ENCODE results near the gene IQSEC1. TPM values are rescaled to one million over a fixed set of nuclear protein-coding genes. Genes with fewer than 3 reads are reported as not detected.
"Not testable (repeated sequence)": the region's sequence is repeated elsewhere in the genome, so short reads cannot be mapped to it uniquely, and the experiment has no call there.

The IQSEC1 gene
- total and polyA plus RNA-seq, 2 of the 8 experiments (the other 6 are each of a cell fraction or from before 2014, with no cell fraction given), result 6.8 to 28.8 TPM

DNA sequence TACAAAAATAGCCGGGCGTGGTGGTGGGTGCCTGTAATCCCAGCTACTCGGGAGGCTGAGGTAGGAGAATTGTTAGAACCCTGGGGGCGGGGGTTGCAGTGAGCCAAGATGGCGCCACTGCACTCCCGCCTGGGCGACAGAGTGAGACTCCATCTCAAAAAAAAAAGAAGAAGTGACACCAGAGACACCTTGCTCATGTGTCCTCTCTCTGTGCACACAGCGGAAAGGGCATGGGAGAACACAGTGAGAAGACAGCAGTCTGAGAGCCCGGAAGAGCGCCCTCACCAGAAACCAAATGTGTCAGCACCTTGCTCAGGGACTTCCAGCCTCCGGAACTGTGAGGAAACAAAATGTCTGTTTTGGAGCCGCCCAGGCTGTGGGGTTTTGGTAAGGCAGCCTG lies 191.4 kb downstream of the IQSEC1 start:
- H2BK20ac ChIP-seq (ENCODE audit: low read length); H3K14ac ChIP-seq (ENCODE audit: insufficient read length); H3K27me3 ChIP-seq (replicated peaks in 1 of 4; ENCODE audit: control insufficient read depth in 3 of 4, extremely low read depth in 1 of 4, insufficient read depth in 3 of 4, low read length in 3 of 4); FAIRE-seq; H2BK5ac ChIP-seq (ENCODE audit: low read depth, low read length); DNase-seq (ENCODE audit: low read depth in 1 of 2, low spot score in 2 of 2); H2AFZ ChIP-seq (ENCODE audit: low read length); H3K4ac ChIP-seq (replicated peaks; ENCODE audit: insufficient read length, low read depth, low read length); H4K91ac ChIP-seq (replicated peaks; ENCODE audit: insufficient read length, low read length); H3K79me1 ChIP-seq (ENCODE audit: low read depth, low read length); H3K4me2 ChIP-seq (ENCODE audit: insufficient read depth in 1 of 2, low read depth in 2 of 2, low read length in 2 of 2); H2BK12ac ChIP-seq (ENCODE audit: low read depth, low read length); H3K79me2 ChIP-seq (ENCODE audit: control insufficient read depth in 1 of 2, insufficient read depth in 2 of 2, low read length in 2 of 2); H3K27ac ChIP-seq (ENCODE audit: low read depth, low read length); H2BK120ac ChIP-seq (replicated peaks; ENCODE audit: low read depth, low read length); POLR2A ChIA-PET (ENCODE audit: partially characterized antibody); H4K5ac ChIP-seq (ENCODE audit: insufficient read length, low read depth, low read length); H3K9ac ChIP-seq (replicated peaks in 1 of 4; ENCODE audit: extremely low read depth in 1 of 4, low read depth in 3 of 4, low read length in 3 of 4); H2AK5ac ChIP-seq (ENCODE audit: low read depth, low read length); H3K23me2 ChIP-seq (ENCODE audit: low read depth, low read length); H3K23ac ChIP-seq (ENCODE audit: insufficient read length); H2BK15ac ChIP-seq (ENCODE audit: low read length); H3K4me1 ChIP-seq (replicated peaks in 1 of 4; ENCODE audit: control insufficient read depth in 3 of 4, insufficient read depth in 4 of 4, low read length in 3 of 4); H4K20me1 ChIP-seq (replicated peaks in 1 of 2; ENCODE audit: control insufficient read depth in 1 of 2, insufficient read depth in 2 of 2, low read length in 2 of 2); H4K8ac ChIP-seq (ENCODE audit: extremely low read depth, insufficient read depth, low read length); H3K9me3 ChIP-seq (ENCODE audit: insufficient read depth in 2 of 2, low read depth in 1 of 2, low read length in 1 of 2); H3K36me3 ChIP-seq (ENCODE audit: control insufficient read depth in 2 of 4, insufficient read depth in 4 of 4, low read length in 3 of 4); H3K56ac ChIP-seq (replicated peaks; ENCODE audit: insufficient read length, low read depth, low read length); H3K18ac ChIP-seq (ENCODE audit: extremely low read depth, low read length); H3K4me3 ChIP-seq (ENCODE audit: extremely low read depth in 1 of 4, insufficient read depth in 2 of 4, low read depth in 3 of 4, low read length in 4 of 4): not testable (repeated sequence)
- TF ChIP-seq, protein P1, sequence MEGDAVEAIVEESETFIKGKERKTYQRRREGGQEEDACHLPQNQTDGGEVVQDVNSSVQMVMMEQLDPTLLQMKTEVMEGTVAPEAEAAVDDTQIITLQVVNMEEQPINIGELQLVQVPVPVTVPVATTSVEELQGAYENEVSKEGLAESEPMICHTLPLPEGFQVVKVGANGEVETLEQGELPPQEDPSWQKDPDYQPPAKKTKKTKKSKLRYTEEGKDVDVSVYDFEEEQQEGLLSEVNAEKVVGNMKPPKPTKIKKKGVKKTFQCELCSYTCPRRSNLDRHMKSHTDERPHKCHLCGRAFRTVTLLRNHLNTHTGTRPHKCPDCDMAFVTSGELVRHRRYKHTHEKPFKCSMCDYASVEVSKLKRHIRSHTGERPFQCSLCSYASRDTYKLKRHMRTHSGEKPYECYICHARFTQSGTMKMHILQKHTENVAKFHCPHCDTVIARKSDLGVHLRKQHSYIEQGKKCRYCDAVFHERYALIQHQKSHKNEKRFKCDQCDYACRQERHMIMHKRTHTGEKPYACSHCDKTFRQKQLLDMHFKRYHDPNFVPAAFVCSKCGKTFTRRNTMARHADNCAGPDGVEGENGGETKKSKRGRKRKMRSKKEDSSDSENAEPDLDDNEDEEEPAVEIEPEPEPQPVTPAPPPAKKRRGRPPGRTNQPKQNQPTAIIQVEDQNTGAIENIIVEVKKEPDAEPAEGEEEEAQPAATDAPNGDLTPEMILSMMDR (IDR thresholded peaks at IDR 0.05; ENCODE audit: control extremely low read depth in 1 of 3, insufficient read depth in 1 of 3, low read depth in 1 of 3, low read length in 3 of 3), result peak; percentile 10 to 32 (median 16); a peak in 3 of 4 replicates
- CTCF ChIA-PET (ENCODE audit: partially characterized antibody), result interaction anchor here (14.8 to 21.3 kb wide), 2 partner anchors 7 kb away, joined by 353 read pairs; no protein-coding TSS in a partner anchor
- WGBS, 2 experiments (ENCODE audit: extremely low coverage in 1 of 2, insufficient coverage in 1 of 2, insufficient read length in 1 of 2, insufficient replicate concordance in 2 of 2, low coverage in 1 of 2, low lambda C conversion rate in 2 of 2, missing lambda C conversion rate in 1 of 2), result 96% methylated on average over 12 of the region's 12 CpGs; no CpG with 5 or more reads in 1 of the 2 experiments
